H7 (cell line): Measurements from ENCODE around the gene FAM184B. TPM values are rescaled to one million over a fixed set of nuclear protein-coding genes. Genes with fewer than 3 reads are reported as not detected.
A peak's percentile ranks its signal among the peaks of the same experiment; 100 is the strongest.

ENCODE experiments used
- DNase-seq: peaks from one replicate; pipeline ENCODE4 v3.0.0; 2012
- H3K27me3 ChIP-seq: 2 replicates; pipeline ENCODE4 v1.6.0; 2011; ENCODE audit warnings: mild to moderate bottlenecking, low read length; ENCODE audit not compliant: control insufficient read depth, insufficient read depth
- H3K36me3 ChIP-seq: replicated peaks from 2 replicates; pipeline ENCODE4 v1.5.1; 2011; ENCODE audit warnings: low read length; ENCODE audit not compliant: control insufficient read depth, insufficient read depth
- H3K4me3 ChIP-seq: 2 replicates; pipeline ENCODE4 v1.5.1; 2011; ENCODE audit warnings: low read depth, mild to moderate bottlenecking, control low read depth, low read length, moderate library complexity; ENCODE audit not compliant: insufficient read depth
- total RNA-seq: library from RNA; depleted of rRNA; stranded (reverse); fragments of >200 nt; shearing (Covaris generic); gene quantifications from 2 replicates; pipeline ENCODE4 v1.2.3, GENCODE V29; 2014; rRNA removed

FAM184B gene
- total RNA-seq, 1 experiment from 2014 or later: not detected

GRCh38 chr4:17587094-17587822 lies 194.2 kb downstream of the FAM184B start:
- Histone ChIP-seq H3K4me3 (no peak overlapping the region), H3K27me3 (no peaks in the 10 kb centered on the region), H3K36me3 (peaks cover 11% of the 10 kb centered on the region)
- DNase-seq: no peak

DNA sequence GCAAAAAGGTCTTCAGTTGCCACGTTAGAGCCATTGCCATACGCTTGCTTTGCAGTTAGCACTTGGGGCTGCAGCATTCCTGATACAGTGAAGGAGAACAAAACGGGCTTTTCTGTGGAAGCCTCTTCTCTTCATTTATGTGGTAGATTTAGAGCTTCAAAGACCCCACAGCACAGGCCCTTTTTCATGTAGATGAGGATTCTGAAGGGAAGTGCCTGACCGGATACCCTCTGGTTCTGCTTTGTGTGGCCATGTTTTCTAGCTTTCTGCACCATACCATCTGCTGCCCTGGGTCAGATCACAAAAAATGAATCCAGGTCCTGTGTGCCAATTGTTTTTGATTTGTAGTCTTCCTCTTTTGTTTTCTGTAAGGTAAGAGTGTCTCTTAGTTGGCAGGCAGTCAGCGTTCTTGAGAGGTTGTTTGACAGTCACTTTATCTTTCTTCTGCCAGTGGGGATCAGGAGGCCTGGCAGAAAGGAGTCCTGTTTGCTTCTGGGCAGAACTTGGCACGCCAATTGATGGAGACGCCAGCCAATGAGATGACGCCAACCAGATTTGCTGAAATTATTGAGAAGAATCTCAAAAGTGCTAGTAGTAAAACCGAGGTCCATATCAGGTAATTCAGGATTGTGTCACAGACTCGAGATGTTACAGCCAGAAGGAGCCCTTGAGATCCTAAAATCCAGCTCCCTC lies 196.8 kb downstream of the FAM184B start:
- H3K36me3 ChIP-seq: peaks cover 10% of the 10 kb centered on the region
- peak; percentile 38 for DNase-seq
- H3K4me3 ChIP-seq: no peak overlapping the region
- no peaks in the 10 kb centered on the region for H3K27me3 ChIP-seq

GRCh38 chr4:17583941-17584340 lies 197.5 kb downstream of the FAM184B start:
- H3K4me3 ChIP-seq: no peak overlapping the region
- DNase-seq: no peak
- H3K36me3 ChIP-seq: peaks cover 10% of the 10 kb centered on the region
- H3K27me3 ChIP-seq: no peaks in the 10 kb centered on the region

- Histone ChIP-seq H3K27me3 (no peaks in the 10 kb centered on the region; the same call in 1 of the 2 replicates), H3K36me3 (peaks cover 10% of the 10 kb centered on the region), H3K4me3 (no peak overlapping the region)
- no peak for DNase-seq
Observed at GRCh38 chr4:17583276-17583675, 198.1 kb downstream of the FAM184B start.

DNA sequence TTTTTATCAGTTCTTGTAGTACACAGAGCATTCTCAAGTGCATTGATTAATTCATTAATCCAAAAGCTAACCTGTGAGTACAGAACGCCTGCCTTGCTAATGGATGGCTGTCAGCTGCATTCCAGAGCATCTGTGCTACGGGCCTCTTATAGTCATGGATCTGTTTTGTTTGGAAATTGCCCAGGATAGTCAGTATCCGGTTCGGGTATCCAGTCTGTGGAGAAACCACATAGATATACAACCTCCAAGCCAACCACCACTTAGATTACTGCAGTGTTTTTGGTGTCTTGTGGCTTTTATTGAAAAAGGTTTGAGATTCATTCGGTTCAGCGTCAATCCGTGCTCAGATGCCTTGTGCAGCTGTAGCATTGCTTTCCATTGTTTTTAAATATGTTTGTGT lies 200.5 kb downstream of the FAM184B start:
- DNase-seq: no peak
- no peak overlapping the region for H3K4me3 ChIP-seq
- peaks cover 9% of the 10 kb centered on the region for H3K36me3 ChIP-seq
- H3K27me3 ChIP-seq: peaks cover 2% of the 10 kb centered on the region; the same call in 1 of the 2 replicates

Other genes starting within 250 kb of the FAM184B start
- 68.2 and 77.4 TPM in 2 replicates for gene LAP3, start 204.4 kb downstream of the FAM184B start, total RNA-seq
- 14.1 and 25.0 TPM in 2 replicates for gene MED28, start 167.0 kb downstream of the FAM184B start, total RNA-seq
- 26.1 and 31.1 TPM in 2 replicates for gene DCAF16, start 29.1 kb upstream of the FAM184B start, total RNA-seq
- gene NCAPG, start 29.4 kb upstream of the FAM184B start, total RNA-seq: 75.2 and 77.1 TPM in 2 replicates
- gene LCORL, start 240.1 kb upstream of the FAM184B start, total RNA-seq: 12.4 and 21.4 TPM in 2 replicates